Parathyroid adenoma (tissue), 2 donors: ENCODE results near the gene NRXN2.

Source experiments
- H2AFZ ChIP-seq: fragments of 300-600 bp; sonication (generic); one replicate; pipeline ENCODE4 v1.7.0; 2017; ENCODE audit warnings: antibody characterized with exemption, mild to moderate bottlenecking
- H3K27ac ChIP-seq: fragments of 300-600 bp; sonication (generic); one replicate; pipeline ENCODE4 v1.7.0; 2017
- H3K27me3 ChIP-seq: fragments of 300-600 bp; sonication (generic); one replicate; pipeline ENCODE4 v1.7.0; 2017; ENCODE audit warnings: low read length; ENCODE audit not compliant: control insufficient read depth, insufficient read depth
- H3K36me3 ChIP-seq: fragments of 300-600 bp; sonication (generic); one replicate; pipeline ENCODE4 v1.7.0; 2017; ENCODE audit warnings: low read length; ENCODE audit not compliant: control insufficient read depth, insufficient read depth
- H3K4me1 ChIP-seq: fragments of 300-600 bp; sonication (generic); one replicate; pipeline ENCODE4 v1.7.0; 2017; ENCODE audit warnings: control low read depth
- H3K4me2 ChIP-seq: fragments of 300-600 bp; sonication (generic); one replicate; pipeline ENCODE4 v1.7.0; 2017; ENCODE audit warnings: low read length
- H3K4me3 ChIP-seq: fragments of 300-600 bp; sonication (generic); one replicate; pipeline ENCODE4 v1.7.0; 2017; ENCODE audit warnings: low read depth, low read length
- H3K79me2 ChIP-seq: fragments of 300-600 bp; sonication (generic); one replicate; pipeline ENCODE4 v1.7.0; 2017; ENCODE audit warnings: control low read depth
- H3K9ac ChIP-seq: fragments of 300-600 bp; sonication (generic); one replicate; pipeline ENCODE4 v1.7.0; 2017; ENCODE audit warnings: mild to moderate bottlenecking
- H3K9me3 ChIP-seq: fragments of 300-600 bp; sonication (generic); one replicate; pipeline ENCODE4 v1.7.0; 2017; ENCODE audit warnings: low read length; ENCODE audit not compliant: control insufficient read depth
- TF ChIP-seq, protein P1 (sequence below): fragments of 300-600 bp; sonication (generic); IDR thresholded peaks from one replicate; pipeline ENCODE4 v1.7.0; 2017; ENCODE audit warnings: antibody characterized with exemption, mild to moderate bottlenecking
- donor health status: primary hyperparathyroidism.

The NRXN2 gene

DNA sequence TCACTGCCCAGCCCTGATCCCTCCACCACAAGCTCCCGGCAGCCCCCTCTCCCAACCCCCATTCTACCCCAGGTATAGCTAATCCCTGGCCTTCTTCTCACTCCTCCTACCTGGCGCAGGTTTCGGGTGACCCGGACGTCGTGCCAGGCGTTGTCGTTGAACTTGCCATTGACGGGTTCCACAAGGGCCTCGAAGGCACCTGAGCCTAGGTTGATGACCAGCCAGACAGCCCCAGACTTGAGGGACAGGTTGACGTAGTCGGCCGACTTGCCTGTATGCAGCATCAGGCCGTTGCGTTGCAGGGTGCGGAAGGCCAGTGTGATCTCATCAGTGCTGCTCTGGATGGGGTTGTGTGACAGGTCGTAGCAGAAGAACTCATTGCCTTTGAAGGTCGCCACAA lies 37.5 kb downstream of the NRXN2 start:
- Histone ChIP-seq H3K4me3 (no peak overlapping the region), H3K9me3 (no peaks in the 10 kb centered on the region), H3K79me2 (no peaks in the 10 kb centered on the region), H3K9ac (no peak overlapping the region), H3K4me1 (no peaks in the 10 kb centered on the region), H2AFZ (no peak overlapping the region), H3K27me3 (no peaks in the 10 kb centered on the region), H3K4me2 (no peak overlapping the region), H3K27ac (no peak overlapping the region), H3K36me3 (no peaks in the 10 kb centered on the region)
- TF ChIP-seq, protein P1, sequence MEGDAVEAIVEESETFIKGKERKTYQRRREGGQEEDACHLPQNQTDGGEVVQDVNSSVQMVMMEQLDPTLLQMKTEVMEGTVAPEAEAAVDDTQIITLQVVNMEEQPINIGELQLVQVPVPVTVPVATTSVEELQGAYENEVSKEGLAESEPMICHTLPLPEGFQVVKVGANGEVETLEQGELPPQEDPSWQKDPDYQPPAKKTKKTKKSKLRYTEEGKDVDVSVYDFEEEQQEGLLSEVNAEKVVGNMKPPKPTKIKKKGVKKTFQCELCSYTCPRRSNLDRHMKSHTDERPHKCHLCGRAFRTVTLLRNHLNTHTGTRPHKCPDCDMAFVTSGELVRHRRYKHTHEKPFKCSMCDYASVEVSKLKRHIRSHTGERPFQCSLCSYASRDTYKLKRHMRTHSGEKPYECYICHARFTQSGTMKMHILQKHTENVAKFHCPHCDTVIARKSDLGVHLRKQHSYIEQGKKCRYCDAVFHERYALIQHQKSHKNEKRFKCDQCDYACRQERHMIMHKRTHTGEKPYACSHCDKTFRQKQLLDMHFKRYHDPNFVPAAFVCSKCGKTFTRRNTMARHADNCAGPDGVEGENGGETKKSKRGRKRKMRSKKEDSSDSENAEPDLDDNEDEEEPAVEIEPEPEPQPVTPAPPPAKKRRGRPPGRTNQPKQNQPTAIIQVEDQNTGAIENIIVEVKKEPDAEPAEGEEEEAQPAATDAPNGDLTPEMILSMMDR, result no peak

DNA sequence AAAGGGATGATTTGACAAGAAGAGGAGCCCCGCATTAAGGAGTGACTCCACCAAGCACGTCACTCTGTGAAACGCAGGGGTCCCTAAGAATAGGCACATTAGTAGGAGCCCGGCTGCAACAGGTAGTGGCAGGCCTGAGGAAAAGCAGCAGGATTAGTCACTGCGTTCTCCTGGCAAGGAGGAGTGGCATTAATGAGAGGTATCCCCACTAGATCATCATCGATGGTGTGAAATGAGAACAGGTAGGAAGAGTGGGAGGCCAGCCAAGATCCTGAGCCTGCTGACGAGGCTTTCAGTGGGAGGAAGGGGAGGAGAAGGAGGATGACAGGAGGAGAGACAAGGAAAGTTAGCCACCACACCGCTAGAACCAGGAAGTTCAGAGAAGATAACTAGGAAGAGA lies 38.6 kb downstream of the NRXN2 start:
- Histone ChIP-seq H3K4me1 (no peaks in the 10 kb centered on the region), H3K36me3 (no peaks in the 10 kb centered on the region), H3K4me3 (no peak overlapping the region)

DNA sequence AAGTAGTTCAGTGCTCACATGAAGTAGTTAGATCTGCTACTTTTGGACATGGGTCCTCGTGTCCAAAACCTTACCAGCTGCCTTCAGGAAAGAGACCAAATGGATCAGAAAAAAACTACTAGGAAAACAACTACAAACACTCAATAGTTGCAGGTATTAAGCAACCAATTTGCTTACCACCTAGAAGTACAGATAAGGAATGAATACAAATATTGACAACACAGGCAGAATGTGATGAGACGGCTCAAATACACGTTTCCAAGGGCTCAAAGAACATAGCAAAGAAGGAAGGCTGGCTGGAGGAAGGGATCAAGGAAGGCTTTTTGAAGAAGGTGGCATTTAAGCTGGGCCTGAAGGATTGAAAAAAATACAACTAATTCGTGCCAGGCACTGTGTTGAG lies 41.8 kb downstream of the NRXN2 start:
- no peaks in the 10 kb centered on the region for H3K36me3 ChIP-seq
- H3K4me1 ChIP-seq, result no peaks in the 10 kb centered on the region
- no peak overlapping the region for H3K27ac ChIP-seq
- H3K4me2 ChIP-seq, result no peak overlapping the region
- H3K9me3 ChIP-seq, result no peaks in the 10 kb centered on the region
- H3K79me2 ChIP-seq, result no peaks in the 10 kb centered on the region
- H3K27me3 ChIP-seq, result no peaks in the 10 kb centered on the region
- no peak overlapping the region for H2AFZ ChIP-seq
- TF ChIP-seq, protein P1, result no peak
- H3K9ac ChIP-seq, result no peak overlapping the region
- no peak overlapping the region for H3K4me3 ChIP-seq

More for the DNA sequence above, 38.6 kb downstream of the NRXN2 start:
- Histone ChIP-seq H3K27ac (no peak overlapping the region), H3K27me3 (no peaks in the 10 kb centered on the region), H3K4me2 (no peak overlapping the region), H3K9me3 (no peaks in the 10 kb centered on the region), H3K79me2 (no peaks in the 10 kb centered on the region), H2AFZ (no peak overlapping the region), H3K9ac (no peak overlapping the region)
- TF ChIP-seq, protein P1, result no peak

DNA sequence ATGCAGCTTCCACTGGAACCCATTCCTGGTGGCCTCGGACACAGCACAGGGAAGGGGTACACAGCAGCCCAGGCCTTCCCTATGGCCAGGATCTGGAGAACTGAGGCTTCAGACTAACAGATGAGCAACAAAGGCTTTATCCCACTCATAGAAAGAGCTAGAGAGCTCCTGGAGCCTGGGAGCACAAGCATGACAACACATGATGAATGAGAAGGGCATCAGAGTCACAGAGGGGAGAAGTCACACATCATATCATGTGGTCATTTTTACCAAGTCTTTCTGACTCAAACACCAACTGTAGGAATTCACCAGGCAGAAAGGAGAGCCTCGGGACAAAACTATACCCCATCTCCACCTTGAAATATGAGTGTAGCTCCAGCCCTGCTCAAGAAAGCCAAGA lies 43.2 kb downstream of the NRXN2 start:
- H3K4me3 ChIP-seq, result no peak overlapping the region
- H3K27ac ChIP-seq, result no peak overlapping the region
- no peaks in the 10 kb centered on the region for H3K4me1 ChIP-seq
- no peaks in the 10 kb centered on the region for H3K79me2 ChIP-seq
- no peak overlapping the region for H3K4me2 ChIP-seq
- H2AFZ ChIP-seq, result no peak overlapping the region
- no peaks in the 10 kb centered on the region for H3K9me3 ChIP-seq
- H3K27me3 ChIP-seq, result no peaks in the 10 kb centered on the region
- no peak overlapping the region for H3K9ac ChIP-seq
- H3K36me3 ChIP-seq, result no peaks in the 10 kb centered on the region
- TF ChIP-seq, protein P1, result no peak

DNA sequence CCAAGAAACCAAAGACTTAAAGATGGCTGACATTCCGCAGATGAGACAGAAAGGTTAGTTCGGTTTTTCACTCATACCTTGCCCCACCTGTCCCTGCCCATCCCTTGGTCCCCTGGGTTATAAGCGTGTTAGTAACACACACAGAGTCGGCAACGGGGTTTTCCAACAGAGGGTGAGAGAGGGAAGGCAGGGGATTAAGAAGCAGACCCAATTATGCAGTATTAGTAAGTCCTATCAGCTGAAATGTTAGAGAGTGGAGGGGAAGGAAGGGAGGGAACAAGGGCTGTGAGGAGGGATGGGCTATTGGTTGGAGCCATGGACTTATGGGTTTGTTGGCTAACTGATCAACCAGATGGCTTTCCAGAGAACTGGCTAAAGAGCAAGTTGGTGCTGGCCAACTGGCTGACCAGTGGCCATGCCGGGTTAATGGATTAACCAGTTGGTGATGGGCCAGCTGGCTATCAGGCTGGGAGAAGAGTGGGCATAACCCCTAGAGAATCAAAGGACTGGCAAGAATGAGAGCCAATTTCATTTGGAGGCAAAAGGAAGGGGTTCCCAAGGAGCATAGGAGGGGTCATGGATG lies 45.5 kb downstream of the NRXN2 start:
- no peaks in the 10 kb centered on the region for H3K4me1 ChIP-seq
- no peak overlapping the region for H3K4me3 ChIP-seq
- TF ChIP-seq, protein P1, result no peak
- no peak overlapping the region for H2AFZ ChIP-seq
- H3K36me3 ChIP-seq, result no peaks in the 10 kb centered on the region
- no peak overlapping the region for H3K4me2 ChIP-seq
- no peaks in the 10 kb centered on the region for H3K79me2 ChIP-seq
- no peaks in the 10 kb centered on the region for H3K9me3 ChIP-seq
- no peak overlapping the region for H3K27ac ChIP-seq
- H3K27me3 ChIP-seq, result no peaks in the 10 kb centered on the region
- H3K9ac ChIP-seq, result no peak overlapping the region
